Natural killer cell treated with Interleukin-12 subunit alpha and Interleukin-12 subunit beta and Interleukin-15 and Interleukin-18, amount 100 ng/mL, for 72 hours (primary cell): Measurements from ENCODE around the gene ZSCAN18. TPM values are rescaled to one million over a fixed set of nuclear protein-coding genes. Genes with fewer than 3 reads are reported as not detected.
A peak's percentile ranks its signal among the peaks of the same experiment; 100 is the strongest.

ENCODE experiments used
- ATAC-seq, 2 donors: fragments of 150-1000 bp; cut with Tn5 transposase in 1 of 2; sonication (Bioruptor Pico), chemical (Tn5 transposase) in 1 of 2; 2 replicates each; pipeline ENCODE4 v1.10.0; 2021
- DNase-seq: peaks from one replicate; pipeline ENCODE4 v3.0.0; 2022; ENCODE audit warnings: low spot score
- H3K27ac Mint-ChIP-seq, 2 donors: 1 replicate in 1 of 2; 2 replicates in 1 of 2; pipeline ENCODE4 v1.8.0; 2022; ENCODE audit warnings: mixed read lengths in 2 of 2, mild to moderate bottlenecking in 1 of 2, moderate library complexity in 1 of 2
- H3K27me3 Mint-ChIP-seq, 2 donors: 1 replicate in 1 of 2; 2 replicates in 1 of 2; pipeline ENCODE4 v1.8.0; 2022; ENCODE audit warnings: mixed read lengths in 2 of 2
- H3K36me3 Mint-ChIP-seq: one replicate; pipeline ENCODE4 v1.8.0; 2022; ENCODE audit warnings: mixed read lengths
- H3K4me1 Mint-ChIP-seq, 2 donors: 1 replicate in 1 of 2; 2 replicates in 1 of 2; pipeline ENCODE4 v1.8.0; 2022; ENCODE audit warnings: low read depth in 2 of 2, mixed read lengths in 2 of 2, mild to moderate bottlenecking in 1 of 2
- H3K4me3 Mint-ChIP-seq: one replicate; pipeline ENCODE4 v1.8.0; 2022; ENCODE audit warnings: mixed read lengths
- H3K9me3 Mint-ChIP-seq: 2 replicates; pipeline ENCODE4 v1.8.0; 2022; ENCODE audit warnings: mixed read lengths
- total RNA-seq, 2 donors: library from RNA; stranded (reverse); gene quantifications; one replicate each; pipeline ENCODE4 v1.2.3, GENCODE V29; 2022

The ZSCAN18 gene
- total RNA-seq, 2 donors from 2014 or later: 9.7 to 22.2 TPM

DNA sequence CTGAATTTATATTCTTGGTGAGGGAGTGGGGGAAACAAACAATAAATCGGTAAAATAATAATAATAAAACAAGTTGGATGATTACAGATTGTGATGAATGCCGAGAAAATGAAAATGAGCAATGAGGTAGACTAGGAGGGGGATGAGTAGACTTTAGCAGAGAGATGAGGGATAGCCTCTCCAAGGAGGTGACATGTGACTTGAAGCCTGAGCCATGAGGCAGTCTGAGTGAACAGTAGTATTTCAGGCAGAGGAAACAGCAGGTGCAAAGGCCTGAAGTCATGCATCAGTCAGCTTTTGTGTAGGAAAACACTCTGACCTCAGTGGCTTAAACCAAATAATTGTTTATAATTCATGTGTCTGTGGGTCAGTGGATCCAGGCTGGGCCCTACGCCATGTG lies 34.3 kb downstream of the ZSCAN18 start:
- peaks cover 0 to 4% of the 10 kb centered on the region in 2 donors for H3K4me1 Mint-ChIP-seq
- H3K4me3 Mint-ChIP-seq: no peak overlapping the region
- no peaks in the 10 kb centered on the region for H3K27me3 Mint-ChIP-seq
- DNase-seq: no peak
- H3K36me3 Mint-ChIP-seq: peaks cover 40% of the 10 kb centered on the region
- no peak for ATAC-seq
- no peak overlapping the region for H3K27ac Mint-ChIP-seq
- H3K9me3 Mint-ChIP-seq: peaks cover 23% of the 10 kb centered on the region

DNA sequence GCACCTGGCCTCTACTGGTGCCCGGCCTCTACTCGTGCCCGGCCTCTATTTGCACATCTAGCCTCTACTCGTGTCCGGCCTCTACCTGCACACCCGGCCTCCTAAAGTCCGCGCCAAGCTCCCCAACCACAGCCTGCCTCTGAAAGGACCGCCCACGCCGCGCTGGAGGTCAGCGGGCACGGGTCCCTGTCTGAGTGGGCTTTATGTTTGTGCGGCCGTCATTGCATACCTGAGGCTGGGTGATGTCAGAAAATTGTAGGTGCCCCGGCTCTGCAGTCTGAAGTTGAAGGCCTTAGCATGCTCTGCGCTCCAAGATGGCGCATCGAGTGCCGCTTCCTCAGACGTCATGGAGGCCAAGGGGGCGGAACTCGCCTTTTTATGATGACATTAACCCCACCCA lies 37.8 kb downstream of the ZSCAN18 start:
- H3K9me3 Mint-ChIP-seq: peaks cover 18% of the 10 kb centered on the region
- H3K27ac Mint-ChIP-seq: no peak overlapping the region
- peaks cover 0 to 12% of the 10 kb centered on the region in 2 donors for H3K4me1 Mint-ChIP-seq
- peaks cover 0 to 11% of the 10 kb centered on the region in 2 donors for H3K27me3 Mint-ChIP-seq
- no peak for DNase-seq
- peaks cover 13% of the 10 kb centered on the region for H3K36me3 Mint-ChIP-seq
- ATAC-seq: no peak
- peak overlapping the region; percentile 66 for H3K4me3 Mint-ChIP-seq

- peak overlapping the region; percentile 66 for H3K4me3 Mint-ChIP-seq
- peak in 1 of 2 donors; percentile 19 for ATAC-seq
- peaks cover 0 to 12% of the 10 kb centered on the region in 2 donors for H3K27me3 Mint-ChIP-seq
- H3K4me1 Mint-ChIP-seq: peaks cover 0 to 14% of the 10 kb centered on the region in 2 donors
- peaks cover 20% of the 10 kb centered on the region for H3K9me3 Mint-ChIP-seq
- H3K27ac Mint-ChIP-seq: no peak overlapping the region
- peaks cover 13% of the 10 kb centered on the region for H3K36me3 Mint-ChIP-seq
- DNase-seq: no peak
Measured at GRCh38 chr19:58059671-58060078, 38.4 kb downstream of the ZSCAN18 start.

DNA sequence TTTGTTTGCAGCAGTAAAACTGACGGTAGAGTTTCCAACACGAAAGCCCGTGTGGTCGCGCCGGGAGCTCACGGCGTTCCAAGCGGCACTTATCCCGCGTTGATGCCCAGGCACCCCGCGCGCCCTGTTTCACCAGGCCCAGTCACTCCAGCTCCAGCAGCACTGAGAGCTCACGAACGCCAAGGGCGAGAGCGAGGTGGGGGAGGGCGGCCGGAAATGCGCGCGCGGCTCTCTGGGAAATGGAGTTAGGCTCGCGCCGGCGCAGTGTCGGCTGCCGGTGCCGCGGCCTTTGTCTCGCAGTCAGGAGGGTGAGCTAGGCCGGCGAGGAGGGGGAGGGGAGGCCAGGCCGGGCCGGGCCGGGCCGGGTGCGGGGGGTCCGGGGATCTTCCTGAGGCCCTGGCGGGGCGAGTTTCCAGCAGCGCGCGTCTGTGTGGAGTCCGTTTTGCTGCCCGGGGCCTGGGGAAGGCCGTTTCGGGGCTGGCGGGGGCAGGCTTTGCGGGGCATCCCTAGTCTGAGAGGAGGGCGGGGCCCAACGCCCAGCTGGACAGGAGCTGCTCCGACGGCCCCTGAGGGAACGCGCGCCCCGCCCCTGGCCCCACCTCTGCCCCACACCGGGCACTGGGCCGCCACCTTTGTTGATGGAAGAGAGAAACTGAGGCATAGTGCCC lies 38.9 kb downstream of the ZSCAN18 start, which contains the start of gene ZNF135:
TSS of gene ZNF135 (plus strand) at position 280 of the 668 bp plus-strand sequence. CDS start 721 bp downstream, outside the sequence.
- H3K9me3 Mint-ChIP-seq: peaks cover 20% of the 10 kb centered on the region

DNA sequence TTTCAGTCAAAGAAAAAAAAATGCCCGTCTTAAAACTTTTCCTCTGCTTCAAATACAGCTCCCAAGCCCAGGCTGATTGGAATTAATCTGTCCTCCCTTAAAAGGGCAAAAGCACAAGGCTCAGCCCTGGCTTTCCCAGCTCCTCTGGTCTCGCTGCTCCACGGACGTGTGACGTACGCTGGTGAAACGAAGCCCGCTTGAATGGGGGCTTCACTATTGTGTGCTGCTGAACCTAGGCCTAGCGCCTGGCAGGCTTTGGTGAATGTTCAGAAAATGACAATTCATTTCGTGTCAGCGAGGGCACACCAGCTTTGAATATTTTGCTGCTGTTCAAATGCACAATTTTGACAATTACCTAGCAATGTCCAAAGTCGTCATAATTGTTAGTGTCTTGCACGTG lies 39.6 kb downstream of the ZSCAN18 start:
- peaks cover 8% of the 10 kb centered on the region for H3K36me3 Mint-ChIP-seq
- peaks cover 0 to 12% of the 10 kb centered on the region in 2 donors for H3K27me3 Mint-ChIP-seq
- peaks cover 16% of the 10 kb centered on the region for H3K9me3 Mint-ChIP-seq
- H3K27ac Mint-ChIP-seq: peak overlapping the region in 1 of 2 donors; percentile 62
- peaks cover 0 to 14% of the 10 kb centered on the region in 2 donors for H3K4me1 Mint-ChIP-seq
- no peak for ATAC-seq
- DNase-seq: no peak
- H3K4me3 Mint-ChIP-seq: peak overlapping the region; percentile 79

More for the DNA sequence above, 38.9 kb downstream of the ZSCAN18 start, which contains the start of gene ZNF135:
- peaks cover 0 to 12% of the 10 kb centered on the region in 2 donors for H3K27me3 Mint-ChIP-seq
- peaks cover 0 to 14% of the 10 kb centered on the region in 2 donors for H3K4me1 Mint-ChIP-seq
- peak within 1 kb of the TSS in 1 of 2 donors; percentile 62 for H3K27ac Mint-ChIP-seq
- DNase-seq (peak; percentile 83), ATAC-seq (peak; percentile 78 to 92)
- peak within 1 kb of the TSS; percentile 79 for H3K4me3 Mint-ChIP-seq
- peaks cover 13% of the 10 kb centered on the region for H3K36me3 Mint-ChIP-seq

GRCh38 chr19:58056861-58057260 lies 41.2 kb downstream of the ZSCAN18 start:
- DNase-seq: no peak
- peaks cover 7% of the 10 kb centered on the region for H3K36me3 Mint-ChIP-seq
- no peak overlapping the region for H3K4me3 Mint-ChIP-seq
- peaks cover 0 to 14% of the 10 kb centered on the region in 2 donors for H3K4me1 Mint-ChIP-seq
- no peak overlapping the region for H3K27ac Mint-ChIP-seq
- H3K27me3 Mint-ChIP-seq: peaks cover 0 to 12% of the 10 kb centered on the region in 2 donors
- no peak for ATAC-seq
- H3K9me3 Mint-ChIP-seq: peaks cover 16% of the 10 kb centered on the region

DNA sequence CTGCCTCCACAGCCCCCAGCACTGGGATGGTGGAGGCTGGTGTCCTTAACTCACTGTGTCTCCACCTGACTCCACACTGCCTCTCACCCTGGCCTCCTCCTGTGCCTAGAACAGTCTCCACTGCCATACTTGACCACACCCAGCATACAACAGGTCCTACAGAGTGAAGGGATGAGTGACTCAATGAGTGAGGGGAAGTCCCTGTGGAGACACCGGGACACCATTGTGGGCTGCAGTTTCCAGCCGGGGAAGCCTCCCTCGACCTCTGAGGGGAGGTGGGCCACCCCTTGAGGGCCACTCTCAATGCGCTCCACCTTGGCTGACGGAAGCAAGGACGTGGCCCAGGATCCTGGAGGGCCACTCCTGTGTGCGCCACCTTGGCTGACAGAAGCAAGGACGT lies 41.8 kb downstream of the ZSCAN18 start:
- Mint-ChIP-seq H3K9me3 (peaks cover 16% of the 10 kb centered on the region), H3K27ac (no peak overlapping the region), H3K27me3 (peaks cover 0 to 12% of the 10 kb centered on the region in 2 donors), H3K4me3 (no peak overlapping the region), H3K36me3 (peaks cover 7% of the 10 kb centered on the region), H3K4me1 (peaks cover 0 to 14% of the 10 kb centered on the region in 2 donors)
- ATAC-seq: no peak
- no peak for DNase-seq

DNA sequence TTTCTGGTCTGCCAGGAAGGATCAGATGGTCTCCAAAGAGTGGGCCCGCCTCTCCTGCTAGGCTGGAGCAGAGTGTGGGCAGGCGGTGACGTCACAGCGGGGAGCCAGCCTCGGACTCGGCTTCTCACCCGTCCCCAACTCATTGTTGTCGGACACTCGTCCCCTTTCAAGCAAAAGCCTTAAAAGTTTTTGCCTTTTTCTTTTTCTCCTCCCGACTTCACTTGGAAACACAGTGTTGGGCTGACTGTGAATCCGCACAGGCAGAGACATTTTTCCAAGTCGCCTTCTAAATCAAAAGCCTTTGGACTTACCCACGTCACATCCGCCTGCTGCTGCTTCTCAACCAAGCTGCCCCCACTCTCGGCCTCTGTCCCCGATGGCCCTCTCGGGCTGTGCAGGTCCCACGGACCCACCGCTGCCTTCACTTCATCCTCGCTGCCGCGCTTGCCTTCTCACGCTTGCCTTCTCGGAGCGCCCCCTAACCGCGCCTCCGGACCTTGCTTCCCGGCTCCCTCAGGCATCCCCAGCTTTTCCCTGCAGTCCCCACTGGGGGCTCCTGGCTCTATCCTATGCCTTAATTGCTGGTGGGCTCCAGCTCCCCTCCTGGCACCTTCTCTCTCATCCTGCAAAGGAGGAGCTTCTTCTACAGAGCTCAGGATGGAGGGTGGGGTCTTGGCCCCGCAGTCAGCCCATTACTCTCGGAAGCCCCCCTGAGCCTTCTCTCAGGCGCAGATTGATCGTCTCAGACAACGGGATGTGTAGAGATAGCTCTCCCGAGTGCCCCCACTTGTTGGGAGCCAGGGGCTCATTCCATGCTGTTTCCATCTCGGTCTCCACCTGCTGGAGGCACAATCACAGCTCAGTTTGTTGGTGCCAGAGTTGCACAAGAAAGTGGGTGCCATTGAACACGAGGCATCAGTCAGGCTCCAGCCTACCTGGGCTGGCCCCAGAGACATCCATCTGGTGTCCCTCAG lies 42.8 kb downstream of the ZSCAN18 start:
- Mint-ChIP-seq H3K4me3 (no peak overlapping the region), H3K36me3 (peaks cover 7% of the 10 kb centered on the region), H3K9me3 (peaks cover 16% of the 10 kb centered on the region), H3K27me3 (peaks cover 0 to 12% of the 10 kb centered on the region in 2 donors), H3K4me1 (peaks cover 0 to 14% of the 10 kb centered on the region in 2 donors), H3K27ac (no peak overlapping the region)
- no peak for ATAC-seq
- no peak for DNase-seq

- DNase-seq: no peak
- no peak for ATAC-seq
- Mint-ChIP-seq H3K27ac (no peak overlapping the region), H3K36me3 (peaks cover 9% of the 10 kb centered on the region), H3K27me3 (peaks cover 0 to 12% of the 10 kb centered on the region in 2 donors), H3K9me3 (peaks cover 19% of the 10 kb centered on the region), H3K4me1 (peaks cover 0 to 10% of the 10 kb centered on the region in 2 donors), H3K4me3 (no peak overlapping the region)
Measured at GRCh38 chr19:58053480-58054156, 44.4 kb downstream of the ZSCAN18 start.

DNA sequence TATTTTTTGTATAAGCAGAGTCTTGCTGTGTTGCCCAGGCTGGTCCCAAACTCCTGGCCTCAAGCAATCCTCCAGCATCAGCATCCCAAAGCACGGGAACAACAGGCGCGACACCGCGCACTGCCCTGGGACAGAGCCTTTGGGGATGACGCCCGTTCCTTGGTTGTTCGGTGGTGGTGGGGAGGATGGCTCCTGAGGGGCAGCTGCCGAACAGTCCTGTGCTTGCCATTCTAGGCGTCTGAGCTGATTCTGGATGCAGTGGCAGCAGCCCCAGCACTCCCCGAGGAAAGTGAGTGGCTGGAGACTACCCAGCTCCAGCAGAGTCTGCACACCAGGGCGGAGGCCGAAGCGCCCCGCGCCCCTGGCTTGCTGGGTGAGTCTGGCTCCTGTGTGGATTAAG lies 45.8 kb downstream of the ZSCAN18 start:
- Mint-ChIP-seq H3K4me1 (peaks cover 0 to 8% of the 10 kb centered on the region in 2 donors), H3K36me3 (peaks cover 6% of the 10 kb centered on the region), H3K9me3 (peaks cover 17% of the 10 kb centered on the region), H3K4me3 (no peak overlapping the region), H3K27me3 (peaks cover 0 to 12% of the 10 kb centered on the region in 2 donors), H3K27ac (no peak overlapping the region)
- ATAC-seq (no peak), DNase-seq (no peak)

- no peaks in the 10 kb centered on the region for H3K27me3 Mint-ChIP-seq
- DNase-seq: no peak
- peaks cover 14% of the 10 kb centered on the region for H3K9me3 Mint-ChIP-seq
- peaks cover 14% of the 10 kb centered on the region for H3K36me3 Mint-ChIP-seq
- H3K4me3 Mint-ChIP-seq: no peak overlapping the region
- ATAC-seq: no peak
- no peak overlapping the region for H3K27ac Mint-ChIP-seq
- H3K4me1 Mint-ChIP-seq: no peaks in the 10 kb centered on the region
Measured at GRCh38 chr19:58047672-58048071, 50.4 kb downstream of the ZSCAN18 start.

- peaks cover 16% of the 10 kb centered on the region for H3K36me3 Mint-ChIP-seq
- H3K27ac Mint-ChIP-seq: no peak overlapping the region
- H3K27me3 Mint-ChIP-seq: no peaks in the 10 kb centered on the region
- DNase-seq: no peak
- H3K9me3 Mint-ChIP-seq: peaks cover 15% of the 10 kb centered on the region
- ATAC-seq: no peak
- no peaks in the 10 kb centered on the region for H3K4me1 Mint-ChIP-seq
- H3K4me3 Mint-ChIP-seq: no peak overlapping the region
Measured at GRCh38 chr19:58046856-58047255, 51.2 kb downstream of the ZSCAN18 start.

DNA sequence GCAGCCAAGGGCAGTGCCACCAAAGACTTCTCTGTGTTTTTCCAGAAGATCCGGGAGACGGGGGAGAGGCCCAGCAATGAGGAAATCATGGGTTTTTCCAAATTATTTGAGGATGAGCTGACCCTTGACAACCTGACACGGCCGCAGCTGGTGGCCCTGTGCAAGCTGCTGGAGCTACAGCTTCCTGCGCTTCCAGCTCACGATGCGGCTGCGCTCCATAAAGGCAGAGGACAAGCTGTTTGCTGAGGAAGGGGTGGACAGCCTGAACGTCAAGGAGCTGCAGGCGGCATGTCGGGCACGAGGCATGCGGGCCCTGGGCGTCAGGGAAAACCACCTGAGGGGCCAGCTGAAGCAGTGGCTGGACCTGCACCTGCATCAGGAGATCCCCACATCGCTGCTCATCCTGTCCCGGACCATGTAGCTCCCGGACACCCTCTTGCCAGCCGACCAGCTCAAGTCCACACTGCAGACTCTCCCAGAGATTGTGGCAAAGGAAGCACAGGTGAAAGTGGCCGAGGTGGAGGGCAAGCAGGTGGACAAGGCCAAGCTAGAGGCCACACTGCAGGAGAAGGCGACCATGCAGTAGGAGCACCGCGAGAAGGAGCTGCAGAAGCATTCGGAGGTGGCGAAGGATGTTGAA lies 52.5 kb downstream of the ZSCAN18 start:
- H3K4me1 Mint-ChIP-seq: no peaks in the 10 kb centered on the region
- no peak overlapping the region for H3K27ac Mint-ChIP-seq
- peaks cover 17% of the 10 kb centered on the region for H3K9me3 Mint-ChIP-seq
- H3K4me3 Mint-ChIP-seq: no peak overlapping the region
- no peak for DNase-seq
- H3K27me3 Mint-ChIP-seq: no peaks in the 10 kb centered on the region
- H3K36me3 Mint-ChIP-seq: peaks cover 19% of the 10 kb centered on the region
- ATAC-seq: peak in 1 of 2 donors; percentile 13
